ENCODE data around the gene LPAR1. TPM values are rescaled to one million over a fixed set of nuclear protein-coding genes. Genes with fewer than 3 reads are reported as not detected.
A peak's percentile ranks its signal among the peaks of the same experiment; 100 is the strongest.

LPAR1 gene
- total RNA-seq, 2 donors from 2014 or later = 27.2 to 27.3 TPM

DNA sequence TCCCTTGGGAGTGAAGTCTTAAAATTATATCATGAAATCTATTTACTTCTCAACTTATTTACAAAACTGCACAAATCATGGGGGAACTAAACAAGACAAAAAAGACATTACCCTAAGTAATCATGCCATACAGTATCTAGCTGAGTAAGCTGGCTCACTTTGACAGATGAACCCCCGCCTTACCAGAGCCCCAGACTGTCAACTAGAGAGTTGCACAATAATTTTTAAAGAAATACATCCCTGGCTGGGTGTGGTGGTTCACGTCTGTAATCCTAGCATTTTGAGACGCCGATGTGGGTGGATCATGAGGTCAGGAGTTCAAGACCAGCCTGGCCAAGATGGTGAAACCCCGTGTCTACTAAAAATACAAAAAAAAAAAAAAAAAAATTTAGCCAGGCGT is 62.3 kb downstream of the LPAR1 start:
- ATAC-seq (peak in 1 of 2 donors; percentile 86), DNase-seq (no peak)
- intact Hi-C loops (cut with DNase I) = no loop called here

DNA sequence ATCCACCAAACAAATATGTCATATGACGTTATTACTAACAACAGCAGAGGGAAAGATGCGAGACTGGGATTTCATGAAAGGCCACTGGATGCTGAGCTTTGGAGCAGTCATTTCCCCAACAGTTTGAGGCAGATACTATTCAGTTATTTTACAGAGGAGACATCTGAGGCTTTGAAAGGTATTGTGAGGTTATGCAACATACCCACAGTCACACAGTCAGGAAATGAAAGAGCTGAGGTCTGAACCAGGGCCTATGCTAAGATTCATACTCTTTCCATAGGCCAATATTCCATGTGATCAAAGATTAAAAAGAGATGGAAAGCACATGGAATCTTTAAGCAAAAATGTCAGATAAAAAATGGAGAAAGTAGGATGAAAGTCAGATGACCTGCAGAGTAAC is 63.0 kb downstream of the LPAR1 start:
- intact Hi-C loops (cut with DNase I) = no loop called here
- ATAC-seq = no peak

DNA sequence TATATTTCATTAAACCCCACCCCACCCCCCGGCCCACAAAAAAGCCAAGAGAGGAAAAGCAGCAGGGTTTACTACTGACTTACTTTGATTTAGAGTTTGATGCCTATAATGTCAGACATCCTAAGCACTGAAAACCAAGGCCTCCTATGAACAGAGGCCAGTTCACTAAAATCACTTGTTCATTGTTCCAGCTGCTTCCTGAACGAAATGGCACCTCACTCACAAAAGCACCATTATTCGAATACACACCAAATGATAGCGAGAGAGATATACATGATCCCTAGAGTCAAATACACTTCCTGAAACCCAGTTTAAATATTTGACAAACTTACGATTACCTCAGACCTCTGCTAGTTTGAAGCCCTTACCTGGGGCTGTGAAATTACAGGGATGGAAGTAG is 66.6 kb downstream of the LPAR1 start:
- intact Hi-C loops (cut with DNase I) = no loop called here
- ATAC-seq (no peak), DNase-seq (no peak)

More for the DNA sequence above, 63.0 kb downstream of the LPAR1 start:
- no peak for DNase-seq

DNA sequence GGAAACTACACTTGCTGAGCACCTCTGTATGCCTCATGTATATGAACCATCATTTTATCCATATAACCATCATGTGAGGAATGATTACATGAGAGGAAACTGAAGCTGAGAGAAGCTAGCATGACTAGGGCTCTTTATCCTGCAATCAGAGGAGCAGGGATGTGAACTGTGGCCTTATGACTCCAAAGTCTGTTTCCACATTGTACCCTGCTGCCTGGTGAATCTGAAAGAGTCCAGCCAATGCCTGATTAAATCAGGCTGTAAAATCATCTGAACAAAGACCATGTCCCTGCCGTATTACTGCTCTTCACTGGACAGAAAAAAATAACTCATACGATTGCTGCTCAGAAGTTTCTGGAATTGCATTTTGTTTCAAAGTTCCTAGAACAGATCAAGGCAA is 67.0 kb downstream of the LPAR1 start:
- ATAC-seq = no peak
- intact Hi-C loops (cut with DNase I) = no loop called here
- no peak for DNase-seq

DNA sequence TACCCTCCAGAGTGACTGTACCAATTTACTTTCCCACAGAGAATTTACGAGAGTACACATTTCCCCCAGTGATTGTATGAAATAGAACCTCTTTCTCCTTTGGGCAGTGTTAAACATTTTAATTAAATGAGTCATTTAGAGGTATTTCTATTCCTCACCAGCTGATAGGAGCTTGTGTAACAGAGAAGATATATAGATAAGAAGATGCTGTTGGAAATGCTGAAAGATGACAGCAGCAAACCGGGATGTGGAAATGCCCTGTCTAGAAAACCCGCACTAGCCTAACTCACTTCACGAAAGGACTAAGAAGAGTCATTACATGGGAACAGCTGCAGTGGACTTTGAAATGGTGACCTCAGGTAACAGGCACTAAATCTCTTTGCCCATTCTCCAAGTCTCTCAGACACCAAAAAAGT is 68.3 kb downstream of the LPAR1 start:
- no peak for DNase-seq
- peak in 1 of 2 donors; percentile 85 for ATAC-seq
- intact Hi-C loops (cut with DNase I) = no loop called here

DNA sequence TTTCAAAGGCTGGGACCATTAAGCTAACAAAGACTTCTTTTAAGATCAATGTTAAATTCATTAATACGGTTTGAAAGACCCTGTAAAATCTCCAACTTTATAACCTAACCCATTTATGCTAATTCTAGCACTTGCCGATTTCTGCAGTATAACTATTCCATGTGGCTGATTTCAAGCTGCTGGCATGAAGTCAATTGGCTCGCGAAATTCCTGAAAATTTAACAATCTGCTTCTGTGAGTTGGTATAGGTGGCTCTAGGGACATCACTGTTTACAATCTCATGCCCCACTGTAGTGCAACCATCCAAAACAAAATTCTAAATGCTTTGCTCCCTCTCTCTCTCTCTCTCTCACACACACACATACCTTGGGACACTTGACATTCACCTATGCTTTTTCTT is 70.2 kb downstream of the LPAR1 start:
- intact Hi-C loops (cut with DNase I) = no loop called here
- no peak for DNase-seq
- no peak for ATAC-seq

DNA sequence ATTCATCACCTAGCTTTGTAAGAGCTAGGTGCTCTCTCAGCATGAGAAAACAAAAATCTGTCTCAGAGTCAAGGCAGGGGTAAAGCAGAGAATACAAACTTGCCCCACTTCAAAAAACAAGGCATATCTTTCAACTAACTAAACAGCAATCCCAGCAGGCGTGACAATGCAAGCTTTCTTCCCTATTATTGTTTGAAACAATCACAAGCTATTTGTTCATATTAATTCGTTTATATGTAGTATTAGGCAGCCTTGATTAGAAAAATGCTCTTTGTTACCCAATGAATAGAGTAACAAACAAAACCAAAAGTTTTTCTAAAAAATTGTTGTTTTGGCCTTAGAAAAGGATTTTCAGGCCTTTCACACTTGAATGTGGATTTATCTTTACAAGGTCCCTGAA is 71.1 kb downstream of the LPAR1 start:
- ATAC-seq (no peak), DNase-seq (no peak)
- intact Hi-C loops (cut with DNase I) = no loop called here

DNA sequence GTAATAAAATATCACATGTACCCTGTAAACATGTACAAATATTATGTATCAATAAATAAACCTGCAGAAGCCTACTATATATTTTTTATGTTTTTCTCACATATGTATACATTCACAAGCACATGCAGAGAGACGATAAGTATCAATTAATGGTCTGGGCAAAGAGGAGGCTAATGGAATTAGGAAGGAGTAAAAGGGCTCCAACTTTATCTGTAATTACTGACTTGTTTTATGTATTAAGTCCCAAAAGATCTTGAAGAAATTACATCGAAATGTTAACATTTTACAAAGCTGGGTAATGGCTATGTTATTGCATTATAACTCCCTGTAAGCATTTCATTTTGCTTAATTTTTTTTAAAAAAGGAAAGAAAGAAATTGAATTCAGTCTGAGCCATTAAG is 78.0 kb downstream of the LPAR1 start:
- DNase-seq (no peak), ATAC-seq (no peak)
- intact Hi-C loops (cut with DNase I) = no loop called here

DNA sequence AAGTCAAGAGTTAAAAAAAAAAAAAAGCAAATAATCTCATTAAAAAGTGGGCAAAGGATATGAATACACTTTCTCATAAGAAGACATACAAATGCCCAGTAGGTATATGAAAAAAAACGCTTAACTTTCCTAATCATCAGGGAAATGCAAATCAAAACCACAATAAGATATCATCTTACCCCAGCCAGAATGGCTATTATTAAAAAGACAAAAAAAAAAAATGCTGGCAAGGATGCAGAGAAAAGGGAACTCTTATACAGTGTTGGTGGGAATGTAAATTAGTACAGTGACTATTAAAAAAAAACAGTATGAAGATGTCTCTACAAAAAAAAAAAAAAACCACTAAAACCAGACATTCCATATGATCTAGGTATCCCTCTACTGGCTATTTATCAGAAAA is 79.4 kb downstream of the LPAR1 start:
- ATAC-seq (no peak), DNase-seq (no peak)
- intact Hi-C loops (cut with DNase I) = no loop called here

DNA sequence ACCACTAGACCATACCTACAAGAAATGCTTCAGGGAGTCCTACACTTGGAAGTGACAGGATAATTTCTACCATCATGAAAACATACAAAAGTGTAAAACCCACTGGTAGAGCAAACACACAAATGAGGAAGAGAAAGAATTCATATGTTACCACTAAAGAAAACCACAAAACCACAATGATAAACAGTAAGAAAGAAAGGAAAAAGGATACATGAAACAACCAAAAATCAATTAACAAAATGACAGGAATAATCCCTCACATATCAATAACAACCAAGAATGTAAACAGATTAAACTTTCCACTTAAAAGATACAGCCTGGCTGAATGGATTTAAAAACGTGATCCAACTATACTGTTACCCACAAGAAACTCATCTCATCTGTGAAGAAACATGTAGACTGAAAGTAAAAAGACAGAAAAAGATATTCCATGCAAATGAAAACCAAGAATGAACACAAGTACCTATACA is 83.4 kb downstream of the LPAR1 start:
- ATAC-seq (no peak), DNase-seq (no peak)
- intact Hi-C loops (cut with DNase I) = no loop called here

DNA sequence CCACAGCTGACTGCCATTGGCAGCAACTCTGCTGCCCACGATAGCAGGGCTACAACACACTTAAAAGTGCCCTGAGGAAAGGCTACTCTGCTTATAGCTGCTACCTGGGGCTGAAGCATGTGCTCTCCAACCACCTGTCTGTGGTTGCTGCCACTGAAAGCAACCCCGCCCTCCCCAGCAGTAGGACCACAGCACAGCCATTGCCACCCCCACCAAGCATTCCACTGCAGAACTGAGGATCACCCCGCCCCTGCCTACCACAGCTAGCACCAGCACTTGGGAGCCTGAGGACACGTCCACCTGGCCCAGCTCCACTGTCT is 85.8 kb downstream of the LPAR1 start:
- intact Hi-C loops (cut with DNase I) = no loop called here
- DNase-seq (no peak), ATAC-seq (no peak)

DNA sequence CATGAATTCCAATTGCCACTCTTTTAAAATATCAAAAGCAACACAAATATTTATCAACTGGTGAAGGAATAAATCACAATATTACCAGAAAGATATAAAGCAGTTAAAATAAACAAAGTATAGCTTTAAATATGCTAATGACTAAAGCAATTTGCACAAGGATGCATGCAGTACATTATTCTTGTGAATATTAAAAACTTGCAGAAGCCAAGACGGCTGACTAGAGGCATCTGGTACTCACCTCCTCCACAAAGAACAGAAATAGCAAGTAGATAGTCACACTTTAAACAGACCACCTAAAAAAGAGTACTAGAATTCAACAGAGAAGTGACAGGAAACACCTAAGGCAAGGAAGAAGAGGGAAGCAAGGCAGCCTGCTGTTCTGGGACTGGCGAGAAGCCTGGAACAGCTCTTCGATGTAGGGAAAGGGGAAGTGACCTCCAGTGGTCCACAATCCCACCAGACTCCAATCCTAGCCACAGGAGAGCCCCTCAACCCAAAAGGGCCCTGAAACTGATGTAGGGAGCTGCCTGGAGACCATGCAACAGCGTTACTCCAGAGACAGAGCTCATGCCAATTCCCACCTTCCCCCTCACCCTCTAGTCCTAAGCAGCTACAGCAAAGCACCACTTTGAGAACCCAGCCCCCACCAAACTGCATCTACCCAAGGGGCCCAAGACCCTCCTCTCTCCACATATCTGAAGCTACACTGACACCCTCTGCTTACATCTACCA is 86.3 kb downstream of the LPAR1 start:
- intact Hi-C loops (cut with DNase I) = no loop called here
- ATAC-seq (no peak), DNase-seq (no peak)

DNA sequence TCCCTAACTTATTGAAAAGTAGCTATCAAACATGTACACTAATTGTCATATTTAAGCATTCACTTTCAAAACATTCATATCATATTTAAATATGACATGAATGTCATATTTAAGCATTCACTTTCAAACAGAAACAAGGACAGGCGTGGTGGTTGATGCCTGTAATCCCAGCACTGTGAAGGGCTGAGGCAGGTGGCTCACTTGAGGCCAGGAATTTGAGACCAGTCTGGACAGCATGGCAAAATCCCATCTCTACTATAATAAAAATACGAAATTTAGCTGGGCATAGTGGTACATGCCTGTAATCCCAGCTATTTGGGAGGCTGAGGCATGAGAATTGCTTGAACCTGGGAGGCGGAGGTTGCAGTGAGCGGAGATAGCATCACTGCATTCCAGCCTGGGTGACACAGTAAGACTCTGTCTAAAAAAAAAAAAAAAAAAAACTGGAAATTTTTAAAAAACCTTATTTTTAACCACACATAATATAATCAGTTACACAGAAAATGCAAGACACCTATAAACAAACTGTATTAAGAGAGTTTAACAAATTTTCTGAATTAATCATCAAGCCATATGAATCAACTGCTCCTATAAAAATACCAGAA is 88.1 kb downstream of the LPAR1 start:
- ATAC-seq = no peak
- intact Hi-C loops (cut with DNase I) = no loop called here

DNA sequence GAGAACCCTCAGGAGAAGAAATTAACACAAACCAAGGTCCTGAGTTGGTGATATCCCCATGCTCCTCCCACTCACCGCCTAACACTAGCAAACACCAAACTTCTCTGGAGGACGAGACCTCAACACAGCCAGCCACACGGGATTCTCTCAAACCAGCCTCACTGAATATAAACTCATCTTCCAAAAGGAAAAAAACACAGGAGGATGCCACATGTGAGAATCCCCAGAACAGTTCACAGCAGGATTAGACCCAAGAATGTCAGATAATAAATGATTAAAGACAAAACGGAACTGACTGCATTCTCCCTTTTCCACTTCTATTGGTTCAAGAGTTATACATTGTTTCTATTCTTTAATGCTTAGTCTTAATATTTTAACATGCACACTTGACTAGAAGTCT is 89.2 kb downstream of the LPAR1 start:
- intact Hi-C loops (cut with DNase I) = no loop called here
- DNase-seq = no peak
- ATAC-seq = no peak

More for the DNA sequence above, 88.1 kb downstream of the LPAR1 start:
- no peak for DNase-seq

DNA sequence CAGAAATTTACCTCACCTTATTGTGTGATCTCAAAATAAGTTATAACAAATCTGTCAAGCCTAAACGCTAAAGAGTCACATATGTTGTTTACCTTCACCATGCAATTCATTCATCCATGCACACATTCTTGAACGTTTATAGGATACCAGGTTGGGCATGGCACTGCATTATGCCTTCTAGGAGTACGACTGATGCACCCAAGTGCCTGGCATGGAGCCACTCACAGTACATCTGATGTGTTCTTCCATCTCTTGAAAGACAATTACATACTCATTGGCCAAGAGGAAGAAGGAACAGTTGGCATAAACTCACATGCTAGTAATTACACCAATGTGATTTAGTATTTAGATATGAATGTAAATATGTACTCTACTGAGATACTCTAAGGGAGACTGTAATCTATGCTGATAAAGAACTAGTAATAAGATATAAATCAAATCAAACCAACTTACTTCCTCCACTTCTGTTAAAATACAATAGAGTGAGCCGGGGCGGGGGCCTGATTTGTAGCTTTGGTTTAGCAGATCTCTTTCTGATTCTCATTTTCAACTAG is 90.7 kb downstream of the LPAR1 start:
- no peak for DNase-seq
- intact Hi-C loops (cut with DNase I) = no loop called here
- ATAC-seq = no peak

DNA sequence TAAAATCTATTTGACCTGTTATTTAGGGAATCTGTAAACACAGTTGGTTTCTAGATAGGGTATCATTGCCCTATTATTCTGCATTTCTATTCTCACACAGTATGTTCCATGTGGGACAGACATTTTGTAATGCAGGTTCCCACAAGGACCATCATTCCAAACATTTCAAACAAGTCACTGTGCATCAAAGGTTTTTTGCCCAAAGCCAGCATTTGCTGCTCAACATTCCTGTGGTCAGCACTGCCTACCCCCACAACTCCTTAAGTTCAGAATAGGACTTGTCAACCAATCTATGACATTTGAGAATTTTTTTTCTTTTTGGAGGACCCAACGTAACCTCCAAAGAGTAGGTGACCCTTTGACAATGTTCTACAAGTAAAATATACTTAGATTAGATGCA is 95.7 kb downstream of the LPAR1 start:
- ATAC-seq = no peak
- DNase-seq = no peak
- intact Hi-C loops (cut with DNase I) = no loop called here

DNA sequence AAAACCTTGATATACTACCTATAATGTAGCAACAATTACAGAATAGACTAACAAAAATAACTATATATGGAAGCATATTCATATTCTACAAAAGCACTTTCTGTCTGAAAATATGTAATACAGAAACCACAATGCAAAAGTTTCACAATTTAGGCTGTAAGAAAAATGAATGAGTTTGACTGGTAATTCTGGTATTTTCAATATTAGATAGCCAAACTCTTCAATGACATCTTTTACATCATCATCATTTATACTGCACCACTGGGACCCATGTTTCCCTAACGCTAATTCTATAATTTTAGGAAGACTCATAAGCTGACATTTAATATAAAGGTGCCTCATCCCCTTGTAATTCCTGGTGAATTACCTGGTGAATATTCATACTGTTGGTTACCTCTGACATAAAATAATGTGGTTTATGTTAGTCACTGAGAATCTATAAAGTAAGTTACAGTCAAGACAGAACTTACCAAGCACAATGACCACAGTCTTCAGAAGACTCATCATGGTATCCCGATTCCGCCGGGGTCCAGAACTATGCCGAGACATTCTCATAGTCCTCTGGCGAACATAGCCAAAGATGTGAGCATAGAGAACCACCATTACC is 97.2 kb downstream of the LPAR1 start:
- no peak for DNase-seq
- intact Hi-C loops (cut with DNase I) = no loop called here

DNA sequence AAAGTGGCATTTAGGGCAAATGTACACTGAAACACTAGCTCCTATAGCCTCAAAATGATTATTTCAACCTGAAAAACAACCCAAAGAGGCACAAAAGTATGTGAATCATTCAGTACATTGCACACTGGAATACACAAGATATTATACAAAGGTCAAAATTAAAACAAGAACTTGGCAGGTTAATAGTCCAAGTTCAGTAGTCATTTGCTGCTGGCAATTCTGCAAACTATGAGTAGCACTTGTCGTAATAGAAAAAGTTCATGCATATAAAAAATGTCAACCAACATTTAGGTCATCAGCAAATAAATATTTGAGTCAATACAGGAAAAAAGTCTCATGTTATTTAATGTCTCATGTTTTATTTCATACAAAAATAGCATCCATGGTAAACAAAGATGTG is 98.7 kb downstream of the LPAR1 start:
- intact Hi-C loops (cut with DNase I) = no loop called here
- ATAC-seq (no peak), DNase-seq (no peak)

More for the DNA sequence above, 97.2 kb downstream of the LPAR1 start:
- no peak for ATAC-seq

DNA sequence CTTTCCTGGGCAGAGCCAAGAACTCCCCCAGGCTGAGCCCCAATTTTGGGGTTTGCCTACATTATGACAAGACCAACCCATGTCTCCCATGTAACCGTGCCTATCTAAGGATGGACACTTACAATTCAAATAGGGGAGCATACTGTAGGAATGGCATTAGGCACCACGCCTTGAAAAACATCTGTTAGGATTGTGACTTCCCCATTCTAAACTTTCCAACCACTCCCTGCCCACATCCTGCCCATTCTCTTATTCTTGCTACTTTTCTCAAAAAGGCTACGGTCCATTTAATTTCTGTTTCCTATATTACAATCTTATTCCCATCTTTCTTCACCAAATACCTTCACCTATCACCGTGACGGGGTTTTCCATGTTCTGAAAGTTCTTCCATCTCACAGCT is 99.2 kb downstream of the LPAR1 start:
- DNase-seq (no peak), ATAC-seq (no peak)
- intact Hi-C loops (cut with DNase I) = no loop called here

DNA sequence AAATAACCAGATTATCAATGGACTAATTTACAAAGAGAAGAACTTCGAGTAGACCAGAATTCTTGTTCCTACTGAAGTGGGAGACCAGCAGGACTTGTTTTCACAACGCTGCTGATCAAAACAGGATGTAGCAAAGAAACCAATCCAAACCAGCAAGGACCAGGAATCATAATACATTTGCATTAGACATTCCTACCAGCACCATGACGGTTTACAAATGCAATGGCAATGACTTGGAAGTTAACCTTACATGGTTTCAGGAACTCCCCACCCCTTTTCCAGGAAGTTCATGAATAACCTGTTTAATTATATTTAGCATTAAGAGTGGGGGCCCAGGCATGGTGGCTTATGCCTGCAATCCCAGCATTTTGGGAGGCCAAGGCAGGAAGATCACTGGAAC is 100.0 kb downstream of the LPAR1 start:
- intact Hi-C loops (cut with DNase I) = no loop called here
- DNase-seq (no peak), ATAC-seq (no peak)

Data from left cardiac atrium (tissue), 4 donors.